GM13976 (cell line): ENCODE data around the gene FTO.

ENCODE experiments used
- DNase-seq: peaks from one replicate; pipeline ENCODE4 v3.0.0; 2012; ENCODE audit warnings: low spot score
- in situ Hi-C: fragments of 300-500 bp; cut with MboI; formaldehyde crosslinking; loops from one replicate; pipeline ENCODE4 v1.12.0; 2022; ENCODE audit warnings: low sequenced_read_pairs, mixed read lengths, inconsistent platforms; ENCODE audit not compliant: unreplicated experiment
- TF ChIP-seq, protein P1 (sequence below): IDR thresholded peaks from 2 replicates; pipeline ENCODE4 v1.5.1; 2012; ENCODE audit warnings: borderline replicate concordance, mild to moderate bottlenecking; ENCODE audit not compliant: insufficient read depth; ENCODE audit errors: extremely low read depth, missing control alignments, control extremely low read depth

FTO gene

DNA sequence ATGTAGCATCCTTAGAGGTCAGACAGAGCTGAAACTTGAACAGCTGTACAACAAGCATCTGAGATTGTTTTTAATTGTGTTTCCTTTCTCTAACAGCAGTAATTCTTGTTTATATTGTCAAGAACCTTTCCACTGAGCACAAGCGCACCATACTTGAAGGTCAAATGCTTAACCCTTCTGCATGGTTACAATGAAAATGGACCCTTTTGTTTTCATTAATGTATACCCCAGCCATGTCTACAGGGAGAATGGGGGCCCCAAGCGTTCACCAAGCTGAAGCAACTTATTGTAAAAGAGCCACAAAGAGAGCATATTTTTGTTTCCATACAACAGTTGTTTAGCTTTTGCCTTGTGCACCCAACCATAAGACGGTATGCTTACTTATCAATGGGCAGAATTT, 210.8 kb downstream of the FTO start:
- in situ Hi-C loops = no loop called here
- DNase-seq = no peak

DNA sequence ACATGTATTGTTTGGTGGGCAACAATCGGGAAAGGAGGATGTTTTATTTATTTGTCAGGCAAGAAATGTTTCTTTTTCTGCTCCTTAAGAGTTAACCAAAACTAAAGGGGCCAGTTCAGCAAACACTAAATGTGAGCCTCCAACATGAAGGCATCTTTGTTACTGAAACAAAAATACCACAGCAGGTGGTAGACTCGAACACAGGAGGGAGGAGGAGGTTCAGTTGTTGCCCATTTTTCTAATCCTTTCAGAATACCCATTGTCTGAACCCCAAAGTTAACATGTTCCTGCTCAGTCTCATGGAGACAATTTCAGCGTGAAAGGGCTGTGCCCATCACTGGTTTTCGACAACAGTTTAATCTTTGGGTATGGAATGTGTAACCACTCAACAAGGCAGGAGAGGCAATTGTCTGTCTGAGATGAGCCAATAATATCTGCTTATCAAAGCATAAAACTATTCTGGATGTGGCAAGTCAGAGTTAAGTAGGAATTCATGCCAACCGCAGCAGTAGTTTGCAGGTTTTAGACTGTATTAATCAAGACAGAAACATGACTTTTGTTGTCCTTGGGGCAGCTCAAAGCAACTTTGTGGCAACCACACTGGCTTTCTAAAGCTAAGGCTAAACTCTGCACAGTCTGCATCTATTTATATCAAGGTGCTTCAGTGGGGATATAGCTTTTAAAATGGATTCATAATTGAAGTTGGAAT, 211.7 kb downstream of the FTO start:
- in situ Hi-C loops = no loop called here
- TF ChIP-seq, protein P1, sequence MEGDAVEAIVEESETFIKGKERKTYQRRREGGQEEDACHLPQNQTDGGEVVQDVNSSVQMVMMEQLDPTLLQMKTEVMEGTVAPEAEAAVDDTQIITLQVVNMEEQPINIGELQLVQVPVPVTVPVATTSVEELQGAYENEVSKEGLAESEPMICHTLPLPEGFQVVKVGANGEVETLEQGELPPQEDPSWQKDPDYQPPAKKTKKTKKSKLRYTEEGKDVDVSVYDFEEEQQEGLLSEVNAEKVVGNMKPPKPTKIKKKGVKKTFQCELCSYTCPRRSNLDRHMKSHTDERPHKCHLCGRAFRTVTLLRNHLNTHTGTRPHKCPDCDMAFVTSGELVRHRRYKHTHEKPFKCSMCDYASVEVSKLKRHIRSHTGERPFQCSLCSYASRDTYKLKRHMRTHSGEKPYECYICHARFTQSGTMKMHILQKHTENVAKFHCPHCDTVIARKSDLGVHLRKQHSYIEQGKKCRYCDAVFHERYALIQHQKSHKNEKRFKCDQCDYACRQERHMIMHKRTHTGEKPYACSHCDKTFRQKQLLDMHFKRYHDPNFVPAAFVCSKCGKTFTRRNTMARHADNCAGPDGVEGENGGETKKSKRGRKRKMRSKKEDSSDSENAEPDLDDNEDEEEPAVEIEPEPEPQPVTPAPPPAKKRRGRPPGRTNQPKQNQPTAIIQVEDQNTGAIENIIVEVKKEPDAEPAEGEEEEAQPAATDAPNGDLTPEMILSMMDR = no peak
- DNase-seq = no peak

More for the DNA sequence above, 210.8 kb downstream of the FTO start:
- TF ChIP-seq, protein P1 = no peak

DNA sequence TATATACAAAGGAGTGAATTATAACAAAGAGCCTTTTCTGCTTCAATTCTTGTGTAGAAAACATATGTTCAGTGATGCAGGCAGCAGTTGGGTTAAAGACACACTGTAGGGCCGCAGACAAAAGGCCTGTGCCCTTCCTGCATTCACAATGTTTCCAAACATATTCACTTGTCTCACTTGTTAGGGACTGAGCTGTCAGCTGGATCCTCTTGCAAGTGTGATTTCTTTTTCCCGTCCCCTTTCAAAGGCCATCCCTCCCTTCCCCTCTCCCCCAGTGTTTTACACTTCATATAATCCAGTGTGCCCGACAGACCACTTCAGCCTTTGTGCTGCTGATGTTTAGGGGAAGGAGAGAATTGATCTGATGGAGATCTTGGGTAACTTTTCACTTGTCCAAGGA, 217.0 kb downstream of the FTO start:
- in situ Hi-C loops = no loop called here
- TF ChIP-seq, protein P1 = no peak
- DNase-seq = no peak

DNA sequence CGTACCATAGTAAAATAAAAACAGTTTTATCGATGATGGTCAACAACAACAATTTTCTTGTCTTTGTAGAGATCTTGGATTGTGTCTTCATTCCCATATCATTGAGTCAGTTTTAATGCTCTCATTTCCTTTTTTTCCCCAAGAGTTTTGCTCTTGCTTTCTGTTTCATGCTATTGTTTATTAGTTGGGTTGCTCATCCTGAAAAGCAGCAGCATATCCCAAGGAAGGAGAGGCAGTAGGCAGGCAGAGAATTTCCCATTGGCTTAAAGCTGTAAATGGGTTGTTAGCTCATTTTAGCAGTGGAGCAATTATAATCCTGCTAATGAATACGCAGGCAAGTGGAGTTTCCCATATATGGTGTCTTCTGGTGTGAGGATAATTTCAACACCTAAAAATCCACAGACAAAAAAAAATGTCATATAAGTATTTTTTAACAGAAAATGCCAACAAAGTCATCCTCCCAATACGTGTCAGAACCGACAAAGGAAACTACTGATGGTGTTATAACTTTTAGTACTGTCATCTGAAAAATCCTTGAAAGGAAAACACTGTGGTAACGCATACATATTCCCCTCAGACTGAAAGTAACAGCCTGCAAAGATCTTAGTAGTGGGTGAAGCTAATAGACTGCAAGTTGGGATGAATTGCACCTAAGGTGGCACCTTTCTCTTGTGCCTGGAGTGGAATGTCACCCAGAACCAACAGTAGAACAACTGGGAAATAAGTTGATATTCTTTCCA, 218.3 kb downstream of the FTO start:
- DNase-seq = no peak
- TF ChIP-seq, protein P1 = no peak
- in situ Hi-C loops = no loop called here

DNA sequence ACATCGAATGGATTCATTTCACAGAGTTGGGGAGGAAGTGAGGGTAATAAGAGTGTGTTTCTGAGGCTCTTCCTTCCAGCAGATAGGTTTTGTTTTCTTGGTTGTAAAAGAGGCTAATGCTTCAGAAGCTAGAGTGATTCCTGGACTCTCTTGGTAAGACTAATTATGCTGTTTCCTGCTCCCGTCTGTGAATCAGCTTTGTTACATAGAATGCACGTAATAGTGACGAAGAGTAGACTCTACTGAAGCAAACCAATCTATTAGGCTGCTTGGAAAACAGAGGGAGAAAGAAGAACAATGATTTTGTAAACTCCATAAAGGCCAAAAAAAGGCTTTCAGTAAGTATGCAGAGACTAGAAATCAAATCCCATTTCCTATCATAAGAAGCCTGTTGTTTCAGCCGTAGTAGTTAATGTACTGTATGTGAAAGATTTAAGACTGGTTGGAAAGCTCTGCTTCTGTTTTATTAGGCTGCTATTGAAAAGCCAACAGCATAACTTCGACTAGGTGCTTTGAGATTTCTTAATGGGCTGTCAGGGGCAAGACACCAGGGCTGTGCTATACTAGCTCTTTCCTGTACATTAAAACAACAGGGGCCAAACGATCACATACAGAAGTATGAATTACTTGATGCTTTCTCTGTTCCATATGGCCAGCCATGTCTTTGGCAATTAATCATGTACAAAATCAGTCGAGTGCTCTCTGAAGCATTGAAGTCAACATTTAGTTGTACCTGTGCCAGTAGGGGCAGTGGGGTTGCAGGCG, 219.0 kb downstream of the FTO start:
- no peak for DNase-seq
- in situ Hi-C loops = no loop called here
- TF ChIP-seq, protein P1 = no peak

DNA sequence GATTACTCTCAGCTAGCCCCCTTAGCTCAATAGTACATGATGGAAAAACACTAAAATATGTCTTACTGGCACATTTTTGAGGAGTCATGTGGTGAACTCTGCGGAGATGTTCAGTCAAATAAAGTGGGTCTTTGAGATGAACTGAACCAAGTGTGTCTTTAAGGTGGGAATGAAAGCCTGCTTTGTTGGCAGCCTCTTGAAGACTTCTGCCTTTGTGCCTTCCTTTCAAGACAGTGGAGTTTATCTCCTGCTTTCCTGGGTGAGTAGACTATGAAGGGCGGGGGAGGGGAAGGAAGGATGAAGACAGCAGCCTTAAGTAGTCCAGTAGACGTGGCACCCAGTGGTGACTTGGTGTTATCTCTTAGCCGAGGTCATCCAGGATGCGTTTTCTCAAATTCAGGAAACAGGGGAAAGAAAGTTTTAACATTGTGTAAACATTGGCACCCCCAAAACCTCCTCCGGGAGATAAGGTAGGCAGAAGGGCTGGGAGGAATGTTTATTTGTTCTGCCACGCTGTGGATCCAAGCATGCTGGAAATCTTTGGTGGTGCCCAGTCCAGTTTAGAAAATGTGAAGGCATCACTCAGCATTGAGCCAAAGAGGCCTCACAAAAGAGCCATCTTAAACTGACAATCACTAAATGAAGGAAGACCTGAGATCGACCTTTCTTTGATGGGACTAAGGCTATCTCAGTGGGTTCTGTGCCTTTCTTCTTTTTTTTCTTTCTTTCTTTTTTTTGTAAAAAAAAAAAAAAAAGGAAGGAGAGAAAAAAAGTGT, 220.6 kb downstream of the FTO start:
- in situ Hi-C loops = no loop called here
- no peak for DNase-seq
- TF ChIP-seq, protein P1 = no peak
